Fibroblast of lung (primary cell): ENCODE measurements around the gene GNG5.

Experiments
- EZH2 ChIP-seq: IDR thresholded peaks from 2 replicates; pipeline ENCODE4 v1.5.1; 2012; ENCODE audit warnings: low read length, control low read depth, mild to moderate bottlenecking; ENCODE audit errors: missing control alignments
- TF ChIP-seq, protein P1 (sequence below), 2 donors: IDR thresholded peaks in 1 of 2; conservative IDR thresholded peaks in 1 of 2; 1 replicate in 1 of 2; 2 replicates in 1 of 2; pipeline ENCODE4 v1.5.1; 2011 to 2012; ENCODE audit warnings: low read length in 2 of 2, control low read depth in 1 of 2, inconsistent platforms in 1 of 2, low read depth in 1 of 2, mild to moderate bottlenecking in 1 of 2

DNA sequence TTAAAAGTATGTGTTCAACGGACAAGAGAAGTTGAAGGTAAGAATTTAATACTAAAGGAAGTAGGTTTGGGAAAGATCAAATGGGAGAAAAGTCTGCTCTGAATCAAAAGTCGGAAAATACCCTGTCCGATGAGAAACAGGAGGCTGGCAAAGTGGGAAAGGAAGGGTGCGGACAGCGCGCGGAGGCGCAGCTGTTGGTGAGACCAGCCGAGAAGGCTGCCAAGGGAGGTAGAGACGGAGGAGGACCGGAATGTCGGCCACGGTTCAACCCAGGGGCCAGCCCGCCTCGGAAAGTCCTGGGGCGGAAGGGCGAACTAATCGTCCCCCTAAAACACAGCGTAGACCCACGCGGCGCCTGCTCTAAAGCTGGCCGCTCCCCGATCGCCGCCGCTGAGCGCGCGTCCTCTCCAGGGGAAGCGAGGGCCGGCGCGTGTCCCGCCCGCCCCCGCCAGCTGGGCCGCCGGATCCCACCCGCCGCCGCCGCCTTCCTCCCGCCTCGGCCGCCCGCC is 834 bp downstream of the GNG5 start:
- TF ChIP-seq, protein P1, sequence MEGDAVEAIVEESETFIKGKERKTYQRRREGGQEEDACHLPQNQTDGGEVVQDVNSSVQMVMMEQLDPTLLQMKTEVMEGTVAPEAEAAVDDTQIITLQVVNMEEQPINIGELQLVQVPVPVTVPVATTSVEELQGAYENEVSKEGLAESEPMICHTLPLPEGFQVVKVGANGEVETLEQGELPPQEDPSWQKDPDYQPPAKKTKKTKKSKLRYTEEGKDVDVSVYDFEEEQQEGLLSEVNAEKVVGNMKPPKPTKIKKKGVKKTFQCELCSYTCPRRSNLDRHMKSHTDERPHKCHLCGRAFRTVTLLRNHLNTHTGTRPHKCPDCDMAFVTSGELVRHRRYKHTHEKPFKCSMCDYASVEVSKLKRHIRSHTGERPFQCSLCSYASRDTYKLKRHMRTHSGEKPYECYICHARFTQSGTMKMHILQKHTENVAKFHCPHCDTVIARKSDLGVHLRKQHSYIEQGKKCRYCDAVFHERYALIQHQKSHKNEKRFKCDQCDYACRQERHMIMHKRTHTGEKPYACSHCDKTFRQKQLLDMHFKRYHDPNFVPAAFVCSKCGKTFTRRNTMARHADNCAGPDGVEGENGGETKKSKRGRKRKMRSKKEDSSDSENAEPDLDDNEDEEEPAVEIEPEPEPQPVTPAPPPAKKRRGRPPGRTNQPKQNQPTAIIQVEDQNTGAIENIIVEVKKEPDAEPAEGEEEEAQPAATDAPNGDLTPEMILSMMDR (conservative IDR thresholded peaks at IDR 0.05 in 1 of 2, IDR thresholded peaks at IDR 0.05 in 1 of 2; ENCODE audit: low read depth in 1 of 2, low read length in 2 of 2): no peak
- TF ChIP-seq EZH2: no peak
